Effector memory CD4-positive, alpha-beta T cell (primary cell): ENCODE measurements around the gene TTLL6.

Source experiments
- DNase-seq, 3 donors: peaks; one replicate each; pipeline ENCODE4 v3.0.0-alpha.2; 2020
- H3K27ac ChIP-seq: 2 replicates; pipeline ENCODE4 v1.7.0; 2013; ENCODE audit warnings: mild to moderate bottlenecking, low read length, moderate library complexity; ENCODE audit not compliant: insufficient read depth, poor library complexity, severe bottlenecking
- H3K27me3 ChIP-seq: replicated peaks from 2 replicates; pipeline ENCODE4 v1.7.0; 2013; ENCODE audit warnings: mild to moderate bottlenecking, low read length; ENCODE audit not compliant: insufficient read depth, control insufficient read depth, poor library complexity, severe bottlenecking
- H3K36me3 ChIP-seq: 2 replicates; pipeline ENCODE4 v1.7.0; 2013; ENCODE audit warnings: mild to moderate bottlenecking, low read length, moderate library complexity; ENCODE audit not compliant: control insufficient read depth, insufficient read depth
- H3K4me1 ChIP-seq: 2 replicates; pipeline ENCODE4 v1.7.0; 2013; ENCODE audit warnings: low read length, mild to moderate bottlenecking; ENCODE audit not compliant: control insufficient read depth, insufficient read depth, poor library complexity, severe bottlenecking
- H3K4me3 ChIP-seq: 2 replicates; pipeline ENCODE4 v1.7.0; 2013; ENCODE audit warnings: low read length, low read depth, mild to moderate bottlenecking; ENCODE audit not compliant: insufficient read depth, poor library complexity, severe bottlenecking
- H3K9me3 ChIP-seq: 2 replicates; pipeline ENCODE4 v1.7.0; 2013; ENCODE audit warnings: mild to moderate bottlenecking, low read length, moderate library complexity; ENCODE audit not compliant: control insufficient read depth

Gene TTLL6

DNA sequence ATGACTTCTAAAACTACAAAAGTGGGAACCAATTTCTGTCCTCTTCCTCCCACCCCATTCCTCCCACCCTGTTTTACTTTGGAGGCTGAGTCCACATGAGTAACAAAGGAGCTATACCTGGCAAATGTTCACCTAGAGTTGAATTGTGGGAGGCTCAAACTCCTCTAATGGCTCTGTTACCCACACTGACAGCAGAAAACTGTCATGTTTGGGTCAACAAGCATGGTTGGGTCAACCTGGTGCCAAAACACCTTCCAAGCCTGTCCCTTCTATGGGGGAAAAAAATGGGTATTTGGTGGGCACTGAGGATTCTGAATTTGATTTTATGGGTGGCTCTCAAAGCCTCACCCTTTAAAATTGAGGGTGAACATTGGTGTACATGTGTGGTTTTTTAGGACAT is 76.5 kb downstream of the TTLL6 start:
- H3K27ac ChIP-seq: no peak overlapping the region
- peaks cover 54% of the 10 kb centered on the region for H3K27me3 ChIP-seq
- H3K4me1 ChIP-seq: peaks cover 10% of the 10 kb centered on the region
- no peak overlapping the region for H3K4me3 ChIP-seq
- no peaks in the 10 kb centered on the region for H3K36me3 ChIP-seq
- H3K9me3 ChIP-seq: no peaks in the 10 kb centered on the region
- no peak for DNase-seq

DNA sequence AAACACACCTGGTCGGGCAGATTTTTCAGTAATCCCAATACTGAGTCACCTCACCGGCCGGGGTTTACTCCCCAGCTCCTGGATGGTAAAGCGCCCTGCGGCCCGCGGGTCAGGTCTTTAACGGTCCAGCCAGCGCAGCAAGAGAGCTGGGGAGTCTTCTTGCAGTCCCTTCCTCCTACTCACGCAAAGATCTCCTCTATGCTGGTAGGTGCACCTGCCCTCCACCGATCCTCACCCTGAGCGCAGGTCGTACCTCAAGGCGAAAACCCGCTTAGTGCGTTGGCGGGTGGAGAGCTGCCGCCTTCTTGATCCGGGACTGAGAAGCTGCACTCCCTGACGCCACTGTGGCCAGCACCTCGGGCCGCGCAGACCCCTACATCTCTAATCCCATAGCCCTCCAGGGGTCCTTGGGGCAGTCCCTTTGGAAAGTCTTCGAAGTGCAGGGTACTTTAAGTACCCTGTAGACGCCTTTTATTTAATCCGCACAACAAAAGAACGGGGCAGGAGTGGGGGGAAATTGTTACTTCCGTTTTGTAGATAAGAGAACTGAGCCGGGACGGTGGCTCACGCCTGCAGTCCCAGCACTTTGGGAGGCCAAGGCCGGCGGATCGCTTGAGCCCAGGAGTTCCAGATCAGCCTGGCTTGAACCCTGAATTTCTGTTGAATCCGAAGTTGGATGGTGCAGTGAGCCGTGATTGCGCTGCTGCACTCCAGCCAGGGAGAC is 78.1 kb downstream of the TTLL6 start:
- Histone ChIP-seq H3K4me3 (no peak overlapping the region), H3K36me3 (no peaks in the 10 kb centered on the region), H3K27me3 (peaks cover 55% of the 10 kb centered on the region), H3K27ac (no peak overlapping the region), H3K9me3 (no peaks in the 10 kb centered on the region), H3K4me1 (peaks cover 10% of the 10 kb centered on the region)
- no peak for DNase-seq

DNA sequence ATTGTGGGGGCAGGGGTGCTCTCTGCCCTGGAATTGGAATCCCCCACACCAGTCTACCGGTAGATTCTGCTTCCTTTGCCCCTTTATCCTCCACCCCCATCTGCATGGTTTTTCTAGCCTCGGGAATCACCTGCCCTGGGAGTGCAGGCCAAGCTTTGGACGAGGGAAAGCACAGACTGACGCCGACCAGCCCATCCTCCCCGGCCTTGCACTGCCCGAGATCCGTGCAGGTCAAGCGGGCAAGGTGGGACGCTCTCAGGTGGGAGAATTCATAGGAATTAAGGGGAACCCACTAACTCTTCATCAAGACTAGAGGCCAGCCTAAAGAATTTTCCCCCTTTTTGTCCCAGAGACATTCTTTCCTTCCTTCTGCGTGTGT is 78.6 kb downstream of the TTLL6 start:
- no peaks in the 10 kb centered on the region for H3K9me3 ChIP-seq
- H3K4me1 ChIP-seq: peaks cover 12% of the 10 kb centered on the region
- H3K4me3 ChIP-seq: no peak overlapping the region
- H3K27me3 ChIP-seq: peaks cover 55% of the 10 kb centered on the region
- H3K36me3 ChIP-seq: no peaks in the 10 kb centered on the region
- no peak overlapping the region for H3K27ac ChIP-seq
- no peak for DNase-seq

DNA sequence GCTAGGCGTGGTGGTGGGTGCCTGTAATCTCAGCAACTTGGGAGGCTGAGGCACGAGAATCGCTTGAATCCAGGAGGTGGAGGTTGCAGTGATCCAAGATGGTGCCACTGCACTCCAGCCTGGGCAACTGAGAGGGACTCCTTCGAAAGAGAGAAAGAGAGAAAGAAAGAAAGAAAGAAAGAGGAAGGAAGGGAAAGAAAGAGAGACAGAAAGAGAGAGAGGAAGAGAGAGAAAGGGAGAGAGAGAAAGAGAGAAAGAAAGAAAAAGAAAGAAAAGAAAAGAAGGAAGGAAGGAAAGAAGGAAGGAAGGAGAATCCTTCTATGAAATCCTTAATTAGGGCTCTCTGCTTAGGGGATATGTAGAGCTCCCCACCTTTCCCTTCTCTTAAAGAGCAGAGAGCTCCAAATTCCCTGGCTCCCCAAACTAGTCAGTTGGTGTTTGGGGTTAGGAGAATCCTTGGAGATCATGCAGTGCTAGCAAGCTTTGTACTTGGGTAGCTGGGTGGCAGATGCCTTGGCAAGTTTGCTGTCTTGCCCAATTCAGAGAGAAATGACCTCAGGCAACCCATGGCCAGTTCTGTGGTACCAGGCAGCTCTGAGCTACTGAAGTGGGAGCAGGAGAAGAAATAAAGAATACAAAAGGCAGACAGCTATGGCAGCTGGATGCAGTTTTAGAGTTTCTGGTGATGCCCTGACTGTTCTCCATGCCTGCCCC is 79.5 kb downstream of the TTLL6 start:
- Histone ChIP-seq H3K27me3 (peaks cover 60% of the 10 kb centered on the region), H3K36me3 (no peaks in the 10 kb centered on the region), H3K27ac (no peak overlapping the region), H3K9me3 (no peaks in the 10 kb centered on the region), H3K4me1 (peaks cover 20% of the 10 kb centered on the region), H3K4me3 (no peak overlapping the region)
- no peak for DNase-seq

DNA sequence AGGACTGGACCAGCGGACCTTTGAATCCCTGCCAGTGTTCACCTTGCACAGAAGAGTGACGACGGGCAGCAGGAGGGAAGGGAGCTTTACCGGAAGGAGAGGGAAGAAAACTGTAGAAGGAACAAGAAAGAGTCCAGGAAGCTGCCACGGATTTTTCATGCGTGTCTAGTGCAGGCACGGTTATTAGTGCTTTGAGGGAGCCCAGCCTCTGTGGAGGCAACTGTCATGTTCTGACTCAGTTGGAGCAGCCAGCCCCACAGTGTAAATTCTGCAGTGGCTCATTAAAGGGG is 82.0 kb downstream of the TTLL6 start:
- H3K9me3 ChIP-seq: no peaks in the 10 kb centered on the region
- no peak overlapping the region for H3K4me3 ChIP-seq
- peaks cover 20% of the 10 kb centered on the region for H3K4me1 ChIP-seq
- no peak for DNase-seq
- H3K27me3 ChIP-seq: peaks cover 53% of the 10 kb centered on the region
- H3K27ac ChIP-seq: no peak overlapping the region
- H3K36me3 ChIP-seq: no peaks in the 10 kb centered on the region

DNA sequence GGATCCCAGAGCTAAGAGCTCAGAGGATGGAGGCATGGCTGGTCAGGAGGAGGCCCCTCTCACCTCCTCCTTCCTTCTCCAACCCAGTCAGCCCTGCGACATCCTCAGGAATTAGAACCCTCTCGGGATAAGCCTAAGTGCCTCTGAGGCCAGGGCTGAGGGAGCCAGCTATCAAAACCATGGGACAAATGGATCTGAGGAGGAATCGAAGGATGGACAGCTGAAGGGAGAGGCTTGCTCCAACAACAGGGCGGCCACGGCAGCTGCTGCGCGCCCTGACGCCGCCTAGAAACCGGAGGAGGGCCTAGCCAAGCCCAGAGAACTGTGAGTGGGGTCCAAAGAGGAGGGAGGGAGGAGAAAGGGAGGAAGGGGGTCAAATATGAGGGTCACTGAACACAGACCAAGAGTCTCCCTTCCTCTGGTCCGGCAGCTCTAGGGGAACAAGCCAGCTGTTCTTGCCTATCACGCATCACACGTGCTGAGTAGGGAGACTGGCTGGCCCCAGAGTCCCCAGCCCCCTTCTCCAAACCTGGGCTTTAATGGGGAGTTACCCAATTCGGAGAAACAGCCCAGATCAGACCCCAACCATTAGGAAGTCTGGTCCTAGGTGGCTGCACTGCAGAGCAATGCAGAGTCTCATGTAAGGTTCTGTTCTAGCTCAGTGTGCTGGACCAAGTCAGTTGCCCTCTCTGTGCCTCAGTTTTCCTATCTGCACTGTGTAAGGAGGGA is 82.5 kb downstream of the TTLL6 start:
- H3K9me3 ChIP-seq: no peaks in the 10 kb centered on the region
- H3K27ac ChIP-seq: no peak overlapping the region
- no peaks in the 10 kb centered on the region for H3K36me3 ChIP-seq
- peaks cover 54% of the 10 kb centered on the region for H3K27me3 ChIP-seq
- peaks cover 20% of the 10 kb centered on the region for H3K4me1 ChIP-seq
- DNase-seq: no peak
- no peak overlapping the region for H3K4me3 ChIP-seq

DNA sequence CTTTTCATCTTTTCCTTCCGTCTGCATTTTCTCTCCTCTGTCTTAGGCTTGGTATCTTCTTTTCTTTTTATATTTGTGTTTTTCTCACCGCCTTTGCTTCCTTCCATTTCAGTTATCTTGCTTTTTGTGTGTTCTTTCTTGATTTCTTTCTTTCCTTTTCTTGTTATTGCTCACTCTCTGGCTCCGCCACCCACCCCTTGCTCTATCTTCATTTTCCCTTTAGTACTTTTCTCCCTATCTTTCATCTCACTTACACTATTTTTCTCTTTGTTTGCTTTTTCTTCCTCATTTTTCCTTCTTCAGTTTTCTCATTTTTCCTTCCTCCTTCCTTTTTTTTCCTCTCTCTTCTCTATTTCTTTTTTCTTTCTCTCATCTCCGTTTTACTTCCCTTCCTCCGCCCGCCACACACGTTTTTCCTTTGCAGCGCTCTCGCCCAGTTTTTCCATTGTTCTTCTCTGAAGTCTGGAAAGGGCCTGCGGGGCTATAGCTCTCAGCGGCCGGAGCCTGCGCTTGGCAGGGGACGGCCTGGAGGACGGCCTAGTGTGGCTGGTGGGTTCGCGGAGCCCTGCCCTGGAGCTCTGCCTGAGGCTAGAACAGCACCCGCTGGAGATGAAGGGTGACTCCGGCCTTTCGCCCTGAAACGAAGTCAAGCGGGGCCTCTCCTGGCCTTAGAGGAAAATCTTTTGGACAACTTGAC is 83.2 kb downstream of the TTLL6 start:
- H3K9me3 ChIP-seq: no peaks in the 10 kb centered on the region
- H3K4me1 ChIP-seq: peaks cover 13% of the 10 kb centered on the region
- H3K36me3 ChIP-seq: no peaks in the 10 kb centered on the region
- peaks cover 55% of the 10 kb centered on the region for H3K27me3 ChIP-seq
- DNase-seq: no peak
- H3K4me3 ChIP-seq: no peak overlapping the region
- H3K27ac ChIP-seq: no peak overlapping the region

DNA sequence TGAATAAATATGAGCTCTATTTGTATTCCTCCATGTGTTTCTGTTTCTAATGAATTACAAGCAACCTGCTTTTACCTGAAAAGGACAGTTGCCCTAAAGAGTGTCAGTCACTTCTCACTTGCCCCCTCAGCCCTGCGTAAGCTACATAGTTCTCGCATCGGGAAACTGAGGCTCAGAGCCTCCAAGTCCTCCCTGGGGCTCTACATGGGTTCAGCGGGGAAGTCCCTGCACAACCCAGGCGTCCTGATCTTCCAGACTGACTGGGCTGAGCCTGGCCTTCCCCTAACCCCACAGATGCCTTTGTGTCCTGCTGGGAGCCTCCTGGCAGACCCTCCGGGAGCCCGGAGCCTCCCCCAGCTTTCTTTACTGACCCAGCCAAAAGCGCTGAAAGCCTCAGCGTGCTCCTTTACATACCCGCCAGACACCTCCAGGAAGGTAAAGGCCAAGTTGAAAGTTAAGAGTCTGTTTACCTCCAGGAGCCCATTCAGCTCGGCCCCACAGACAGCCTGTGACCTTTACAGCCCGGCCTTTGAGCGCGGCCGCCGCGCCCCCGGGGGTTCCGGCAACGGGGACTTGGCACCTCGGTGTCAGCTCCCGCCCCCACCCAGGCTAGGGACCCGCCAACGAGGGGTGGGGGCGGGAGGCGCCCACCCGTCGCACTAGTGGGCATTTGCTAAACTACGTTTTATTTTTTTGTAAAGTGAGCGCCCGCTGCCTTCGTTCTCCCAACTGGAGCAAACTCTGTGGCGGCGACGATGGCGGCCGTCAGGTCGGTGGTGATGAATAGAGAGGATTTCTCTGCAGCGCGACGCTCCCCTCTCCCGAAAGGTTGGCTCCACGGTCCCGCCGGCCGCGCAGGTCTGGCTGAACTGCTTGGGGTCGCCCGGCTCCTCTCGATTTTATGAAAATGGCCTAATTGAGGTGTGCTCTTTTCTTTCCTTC is 84.1 kb downstream of the TTLL6 start:
- Histone ChIP-seq H3K36me3 (no peaks in the 10 kb centered on the region), H3K27me3 (peaks cover 56% of the 10 kb centered on the region), H3K4me1 (peaks cover 16% of the 10 kb centered on the region), H3K4me3 (no peak overlapping the region), H3K27ac (no peak overlapping the region), H3K9me3 (no peaks in the 10 kb centered on the region)
- no peak for DNase-seq

DNA sequence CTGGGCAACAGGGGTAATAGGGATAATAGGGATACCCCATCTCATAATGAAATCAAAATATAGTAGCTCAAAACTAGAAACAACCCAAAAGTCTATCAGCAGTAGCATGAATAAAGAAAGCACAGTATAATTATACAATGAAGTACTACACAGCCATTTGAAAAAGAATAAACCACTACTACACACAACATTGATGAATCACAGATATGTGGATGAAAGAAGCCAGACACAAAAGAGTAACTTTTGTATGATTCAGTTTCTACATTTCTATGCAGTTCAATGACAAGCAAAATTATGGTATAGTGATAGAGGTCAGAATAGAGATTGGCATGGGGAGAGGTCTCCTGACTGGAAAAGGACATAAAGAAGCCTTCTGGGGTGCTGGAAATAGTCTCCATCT is 85.7 kb downstream of the TTLL6 start:
- Histone ChIP-seq H3K27me3 (peaks cover 67% of the 10 kb centered on the region), H3K36me3 (no peaks in the 10 kb centered on the region)

More for the DNA sequence above, 85.7 kb downstream of the TTLL6 start:
- DNase-seq: no peak
- H3K9me3 ChIP-seq: no peaks in the 10 kb centered on the region
- H3K4me1 ChIP-seq: peaks cover 17% of the 10 kb centered on the region
- no peak overlapping the region for H3K4me3 ChIP-seq
- H3K27ac ChIP-seq: no peak overlapping the region
